HG02852 (cell line): ENCODE results near the gene COCH.
"Not testable (repeated sequence)": the region's sequence is repeated elsewhere in the genome, so short reads cannot be mapped to it uniquely, and the experiment has no call there.

ENCODE experiments used
- ATAC-seq: cut with Tn5 transposase; IDR thresholded peaks from one replicate; pipeline ENCODE4 v1.9.1; 2021; ENCODE audit warnings: mild to moderate bottlenecking, moderate library complexity; ENCODE audit not compliant: unreplicated experiment

COCH gene

DNA sequence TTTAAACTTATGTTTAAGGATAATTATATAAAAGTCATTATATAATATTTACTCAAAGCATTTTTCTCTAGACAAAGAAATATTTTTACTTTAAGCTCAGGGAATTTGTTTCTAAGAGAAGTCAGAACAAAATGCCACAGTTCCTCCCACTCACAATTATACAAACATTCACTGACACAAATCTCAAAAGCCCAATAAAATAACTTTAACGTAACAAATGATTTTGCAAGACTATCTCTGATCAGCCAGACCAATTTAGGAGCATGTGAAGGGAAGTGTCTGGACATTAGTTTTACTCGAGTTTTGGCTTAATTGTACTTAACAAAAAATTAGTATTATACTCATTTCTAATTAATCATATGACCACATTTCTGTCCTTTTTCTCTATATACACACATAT, 41.2 kb downstream of the COCH start:
- no peak for ATAC-seq

DNA sequence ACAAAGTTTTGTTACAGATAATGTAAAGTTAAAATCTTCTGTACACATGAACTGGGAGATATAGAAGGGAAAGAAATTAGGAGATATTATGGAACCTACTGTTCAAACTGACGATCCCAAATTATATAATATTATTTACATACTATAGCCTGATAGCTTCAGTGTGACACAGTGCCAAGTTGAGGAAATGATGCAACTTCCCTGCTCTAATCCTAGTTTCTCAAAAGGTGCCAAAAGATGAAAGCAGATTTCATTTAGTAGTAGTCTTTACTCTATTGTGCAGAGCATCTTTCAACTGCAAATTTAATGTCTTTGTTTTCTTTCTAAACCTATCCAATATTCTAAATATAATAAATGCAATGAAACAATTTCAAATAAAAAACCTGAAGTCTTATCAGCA, 46.9 kb downstream of the COCH start:
- no peak for ATAC-seq

DNA sequence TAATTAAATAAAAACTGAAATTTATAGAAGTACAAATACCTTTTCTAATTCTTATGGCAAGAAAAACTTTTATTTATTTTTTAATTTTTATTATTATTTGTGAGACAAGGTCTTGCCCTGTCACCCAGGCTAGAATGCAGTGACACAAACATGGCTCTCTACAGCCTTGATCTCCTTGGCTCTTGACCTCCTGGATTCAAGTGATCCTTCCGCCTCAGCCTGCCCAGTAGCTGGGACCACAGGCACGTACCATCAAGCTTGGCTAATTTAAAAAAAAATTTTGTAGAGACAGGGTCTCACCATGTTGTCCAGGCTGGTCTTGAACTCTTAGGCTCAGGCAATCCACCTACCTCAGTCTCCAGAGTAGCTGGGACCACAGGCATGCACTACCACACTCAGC, 47.4 kb downstream of the COCH start:
- ATAC-seq, result no peak

DNA sequence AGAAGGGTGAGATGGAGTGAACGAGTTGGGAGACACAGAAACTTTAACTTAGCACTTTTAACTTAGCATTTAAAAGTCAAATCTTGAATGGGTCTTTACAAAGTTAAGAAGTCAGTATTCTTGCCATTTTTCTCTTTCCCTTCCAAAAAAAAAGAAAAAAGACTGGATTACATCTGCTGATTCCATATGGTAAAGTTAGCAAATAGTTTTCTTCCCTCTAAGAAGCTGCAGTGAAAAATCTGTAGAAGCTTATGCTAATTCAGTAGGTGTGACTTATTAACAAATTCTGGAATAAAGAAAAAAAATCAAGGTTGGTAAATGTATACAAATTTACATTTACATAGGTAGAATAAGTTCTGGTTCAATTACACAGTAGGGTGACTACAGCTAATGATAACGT, 50.9 kb downstream of the COCH start:
- no peak for ATAC-seq

DNA sequence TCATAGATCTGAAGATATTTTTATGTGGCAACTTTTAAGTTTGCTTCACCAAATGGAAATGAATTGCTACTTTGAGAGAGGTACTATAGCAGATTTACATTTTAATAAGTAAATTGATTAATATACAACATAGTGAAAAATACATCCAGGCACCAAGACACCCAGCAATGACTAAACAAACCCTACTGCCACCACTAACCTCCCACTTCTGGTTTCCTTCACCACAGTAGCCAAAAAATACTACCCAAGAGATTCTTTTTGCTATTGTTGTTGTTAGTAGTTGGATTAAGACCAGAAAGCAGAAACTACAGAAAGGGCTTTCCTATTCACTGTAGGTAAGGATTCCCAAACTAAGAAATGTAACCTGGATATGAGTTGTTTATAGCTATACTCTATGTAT, 54.1 kb downstream of the COCH start:
- ATAC-seq, result no peak

DNA sequence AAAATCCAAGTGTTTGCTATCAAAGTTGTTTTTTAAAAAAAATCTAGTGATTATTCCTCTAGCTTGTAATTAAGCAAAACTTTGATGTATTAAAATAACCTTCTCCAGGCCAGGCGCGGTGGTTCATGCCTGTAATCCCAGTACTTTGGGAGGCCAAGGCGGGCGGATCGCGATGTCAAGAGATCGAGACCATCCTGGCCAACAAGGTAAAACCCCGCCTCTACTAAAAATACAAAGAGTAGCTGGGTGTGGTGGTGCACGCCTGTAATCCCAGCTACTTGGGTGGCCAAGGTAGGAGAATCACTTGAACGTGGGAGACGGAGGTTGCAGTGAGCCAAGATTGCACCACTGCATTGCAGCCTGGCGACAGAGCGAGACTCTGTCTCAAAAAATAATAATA, 59.6 kb downstream of the COCH start:
- ATAC-seq, result not testable (repeated sequence)

DNA sequence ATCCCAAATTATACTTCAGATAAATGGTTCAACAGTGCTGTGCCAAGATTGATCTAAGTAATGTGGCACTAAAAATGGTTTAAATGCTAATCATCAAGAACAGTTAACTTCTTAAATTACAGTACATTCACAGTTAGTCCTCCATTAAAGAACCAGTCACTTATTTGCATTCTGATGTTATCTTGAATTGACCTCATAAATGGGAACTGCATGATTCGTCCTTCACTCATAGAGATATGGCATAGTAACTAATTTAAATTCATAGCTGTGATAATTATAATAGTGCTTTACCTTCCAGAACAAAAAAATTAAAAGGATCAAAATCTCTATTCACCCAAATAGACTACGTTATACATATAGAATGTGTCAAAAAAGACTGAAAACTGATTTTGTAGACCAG, 61.1 kb downstream of the COCH start:
- no peak for ATAC-seq

DNA sequence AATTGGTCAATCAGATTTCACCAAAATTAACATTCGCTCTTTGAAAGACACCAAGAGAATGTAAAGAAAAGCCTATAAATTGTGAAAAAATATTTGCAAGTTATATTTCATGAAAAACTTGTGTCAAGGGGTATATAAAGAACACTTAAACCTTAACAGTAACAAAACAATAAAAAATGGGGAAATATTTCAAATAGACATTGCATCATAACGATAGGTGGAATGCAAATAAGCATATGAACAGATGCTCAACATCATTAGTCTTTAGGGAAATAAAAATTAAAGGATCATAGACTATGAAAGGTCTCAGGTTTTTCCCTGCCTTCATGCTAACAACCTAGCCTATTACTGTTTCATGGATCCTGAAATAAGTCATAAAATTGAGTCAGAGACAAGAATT, 64.3 kb downstream of the COCH start:
- no peak for ATAC-seq
